ENCODE data around the gene FBXW5. TPM values are rescaled to one million over a fixed set of nuclear protein-coding genes. Genes with fewer than 3 reads are reported as not detected.

Gene FBXW5
- total RNA-seq, 2 donors from 2014 or later, result 156 to 161 TPM

DNA sequence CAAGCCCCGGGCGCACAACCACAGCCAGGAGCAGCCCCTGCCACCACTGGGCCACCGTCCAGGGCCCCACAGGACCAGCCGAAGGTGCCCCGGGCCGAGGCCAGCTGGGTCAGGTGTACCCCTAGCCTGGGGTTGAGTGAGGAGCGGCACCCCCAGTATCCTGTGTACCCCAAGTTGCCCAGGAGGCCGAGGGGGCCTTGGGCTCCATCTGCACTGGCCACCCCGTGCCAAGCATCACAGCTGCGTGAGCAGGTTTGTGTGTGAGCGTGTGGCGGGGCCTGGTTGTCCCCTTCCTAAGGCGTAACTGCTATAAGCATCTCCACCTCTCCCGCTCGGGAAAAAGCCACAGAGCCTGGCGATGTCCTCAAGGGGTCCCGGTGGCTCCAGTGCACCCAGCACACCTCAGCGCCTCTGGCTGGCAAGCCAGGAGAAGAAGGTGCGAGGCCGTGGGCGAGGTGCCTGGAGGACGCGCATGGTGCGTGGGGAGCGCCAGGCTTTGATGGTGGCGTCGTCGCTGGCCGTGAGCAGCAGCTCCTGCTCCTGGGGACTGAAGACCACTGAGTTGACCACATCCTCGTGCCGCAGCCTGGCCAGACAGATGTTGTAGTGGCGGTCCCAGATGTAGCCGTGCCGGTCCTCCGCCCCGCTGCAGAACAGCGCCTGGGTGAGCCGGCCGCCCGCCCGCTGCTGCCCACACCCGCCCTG is 3.9 kb downstream of the FBXW5 start:
- H3K36me3 ChIP-seq (replicated peaks in 1 of 2; ENCODE audit: insufficient read depth in 1 of 2, low read depth in 2 of 2), result peaks cover 20 to 26% of the 10 kb centered on the region in 2 donors
- no peaks in the 10 kb centered on the region for H3K27me3 ChIP-seq
- 92 to 98% methylated on average over 21 to 42 of the region's 42 CpGs for WGBS, 2 donors
- intact Hi-C loops (cut with DNase I), result loop anchor here (10.0 kb wide), 1 partner anchor 86 kb away; the partner anchor contains the start of gene MAMDC4
- H3K4me1 ChIP-seq, result peaks cover 22% of the 10 kb centered on the region
- DNase-seq (no peak), ATAC-seq (no peak)
- no peak for TF ChIP-seq POLR2A (IDR thresholded peaks at IDR 0.05)
- no peak for TF ChIP-seq CTCF (IDR thresholded peaks at IDR 0.05)
- H3K9me3 ChIP-seq, result no peaks in the 10 kb centered on the region
- no peak overlapping the region for H3K27ac ChIP-seq
- H3K4me3 ChIP-seq, result no peak overlapping the region

DNA sequence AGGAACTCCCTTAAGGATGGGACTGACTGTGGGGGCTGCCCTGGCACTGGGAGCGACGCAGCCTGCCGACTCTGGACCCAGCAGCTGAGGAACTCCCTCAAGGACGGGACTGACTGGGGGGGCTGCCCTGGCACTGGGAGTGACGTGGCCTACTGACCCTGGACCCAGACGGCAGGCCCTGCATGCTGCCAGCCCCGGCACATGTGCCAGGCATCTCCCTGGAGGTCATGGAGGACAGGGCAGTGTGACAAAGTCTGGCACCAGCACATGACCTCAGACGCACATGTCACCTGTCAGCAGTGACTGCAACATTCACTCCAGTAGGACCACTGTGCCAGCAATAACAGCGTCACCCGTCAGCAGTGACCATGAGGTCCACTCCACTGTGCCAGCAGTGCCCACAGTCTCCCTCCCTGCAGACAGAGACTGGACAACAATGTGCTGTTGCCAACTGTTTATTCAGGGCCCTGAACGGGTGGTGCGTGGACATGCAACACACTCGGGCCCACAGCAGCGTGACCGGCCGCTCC is 4.5 kb downstream of the FBXW5 start:
- H3K36me3 ChIP-seq (replicated peaks in 1 of 2; ENCODE audit: insufficient read depth in 1 of 2, low read depth in 2 of 2), result peaks cover 20 to 26% of the 10 kb centered on the region in 2 donors

GRCh38 chr9:136939431-136939995 is 5.0 kb downstream of the FBXW5 start:
- intact Hi-C loops (cut with DNase I), result no loop called here
- ATAC-seq, result no peak
- peaks cover 20 to 26% of the 10 kb centered on the region in 2 donors for H3K36me3 ChIP-seq (replicated peaks in 1 of 2; ENCODE audit: insufficient read depth in 1 of 2, low read depth in 2 of 2)
- H3K27me3 ChIP-seq, result no peaks in the 10 kb centered on the region
- H3K4me3 ChIP-seq, result no peak overlapping the region
- H3K9me3 ChIP-seq, result no peaks in the 10 kb centered on the region
- peaks cover 16% of the 10 kb centered on the region for H3K4me1 ChIP-seq
- WGBS, 2 donors, result 90 to 94% methylated on average over 18 to 28 of the region's 28 CpGs
- TF ChIP-seq CTCF (IDR thresholded peaks at IDR 0.05), result no peak
- no peak for TF ChIP-seq POLR2A (IDR thresholded peaks at IDR 0.05)
- no peak overlapping the region for H3K27ac ChIP-seq
- DNase-seq, result no peak

More for the DNA sequence above, 4.5 kb downstream of the FBXW5 start:
- intact Hi-C loops (cut with DNase I), result loop anchor here (10.0 kb wide), 1 partner anchor 85 kb away; the partner anchor contains the start of gene MAMDC4
- Histone ChIP-seq H3K27me3 (no peaks in the 10 kb centered on the region), H3K27ac (no peak overlapping the region), H3K9me3 (no peaks in the 10 kb centered on the region), H3K4me3 (no peak overlapping the region), H3K4me1 (peaks cover 21% of the 10 kb centered on the region)
- DNase-seq, result peak in 2 of 4 donors; percentile 62 to 69
- 46% methylated on average over 16 of the region's 16 CpGs; no CpG with 5 or more reads in 1 of the 2 donors for WGBS, 2 donors
- no peak for ATAC-seq
- no peak for TF ChIP-seq CTCF (IDR thresholded peaks at IDR 0.05)
- no peak for TF ChIP-seq POLR2A (IDR thresholded peaks at IDR 0.05)

- no peak for ATAC-seq
- Histone ChIP-seq H3K4me1 (peaks cover 1% of the 10 kb centered on the region), H3K36me3 (replicated peaks in 1 of 2; ENCODE audit: insufficient read depth in 1 of 2, low read depth in 2 of 2) (peaks cover 20 to 23% of the 10 kb centered on the region in 2 donors), H3K4me3 (no peak overlapping the region), H3K27me3 (no peaks in the 10 kb centered on the region), H3K27ac (no peak overlapping the region), H3K9me3 (no peaks in the 10 kb centered on the region)
- intact Hi-C loops (cut with DNase I), result no loop called here
- no peak for DNase-seq
- WGBS, 2 donors, result 92 to 93% methylated on average over 9 to 15 of the region's 15 CpGs
- TF ChIP-seq CTCF (IDR thresholded peaks at IDR 0.05), result no peak
- no peak for TF ChIP-seq POLR2A (IDR thresholded peaks at IDR 0.05)
Observed at GRCh38 chr9:136937186-136938001, 7.1 kb downstream of the FBXW5 start.
